ENCODE results near the gene CDH23. TPM values are rescaled to one million over a fixed set of nuclear protein-coding genes. Genes with fewer than 3 reads are reported as not detected.

The CDH23 gene
- total RNA-seq, 1 donor from 2014 or later = 0.29 TPM

DNA sequence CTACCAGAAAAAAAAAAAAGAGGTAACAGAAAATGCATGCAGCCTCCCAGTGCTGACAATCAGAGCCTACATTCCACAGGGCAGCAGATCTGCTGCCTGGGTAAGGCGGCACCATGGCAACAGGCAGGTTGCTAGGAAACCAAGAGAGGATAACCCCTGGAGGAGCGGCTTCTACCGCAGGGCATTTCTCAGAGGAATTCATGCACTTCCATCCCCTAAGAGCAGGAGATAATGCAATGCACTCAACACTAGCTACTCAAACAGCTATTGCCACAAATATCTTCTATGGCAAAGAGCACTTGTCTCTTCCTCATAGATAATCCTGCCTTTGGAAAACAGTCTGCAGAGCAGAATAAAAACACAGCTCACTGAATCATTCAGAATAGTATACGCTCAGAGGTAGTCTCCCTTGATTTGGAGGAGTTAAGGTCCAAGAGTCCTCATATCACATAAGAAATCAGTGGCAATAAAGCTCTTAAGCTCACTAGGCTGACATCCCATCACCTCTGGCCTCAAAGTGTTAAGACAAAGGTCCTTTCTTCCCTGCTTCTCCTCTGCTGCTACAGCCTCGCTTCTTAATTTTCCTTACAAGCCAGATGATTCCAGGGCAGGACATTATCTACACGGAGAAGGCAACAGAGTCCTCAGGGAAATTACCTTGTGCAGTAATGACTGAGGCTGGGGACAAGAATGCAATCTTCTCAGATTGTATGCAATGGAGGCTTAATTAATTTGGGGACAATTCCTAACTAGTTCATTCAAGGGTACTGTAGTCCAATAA, 443.6 kb downstream of the CDH23 start:
- no peak for DNase-seq

GRCh38 chr10:71840958-71841335, 444.2 kb downstream of the CDH23 start:
- no peak for TF ChIP-seq CTCF (IDR thresholded peaks at IDR 0.05)
- DNase-seq = no peak
- no peak overlapping the region for H3K27ac Mint-ChIP-seq
- intact Hi-C loops (cut with micrococcal nuclease) = no loop called here
- H3K9me3 Mint-ChIP-seq = no peaks in the 10 kb centered on the region
- POLR2A ChIA-PET = interaction anchor here (1.1 to 8.5 kb wide), 2 partner anchors 9 to 55 kb away, joined by 3 to 125 read pairs; partner anchors contain the start of gene PSAP
- H3K4me1 Mint-ChIP-seq = peaks cover 90% of the 10 kb centered on the region
- CTCF ChIA-PET = interaction anchor here (6.0 kb wide), 1 partner anchor 55 kb away, joined by 85 read pairs; no protein-coding TSS in a partner anchor
- ATAC-seq (ENCODE audit: low read depth) = no peak
- no peak overlapping the region for H3K4me3 Mint-ChIP-seq
- no peaks in the 10 kb centered on the region for H3K27me3 Mint-ChIP-seq
- peaks cover 13% of the 10 kb centered on the region for H3K36me3 Mint-ChIP-seq (ENCODE audit: low read depth)

More for the DNA sequence above, 443.6 kb downstream of the CDH23 start:
- TF ChIP-seq CTCF (IDR thresholded peaks at IDR 0.05) = no peak
- H3K9me3 Mint-ChIP-seq = no peaks in the 10 kb centered on the region
- no peak overlapping the region for H3K27ac Mint-ChIP-seq
- H3K36me3 Mint-ChIP-seq (ENCODE audit: low read depth) = peaks cover 13% of the 10 kb centered on the region
- intact Hi-C loops (cut with micrococcal nuclease) = no loop called here
- peaks cover 90% of the 10 kb centered on the region for H3K4me1 Mint-ChIP-seq
- no peak for ATAC-seq (ENCODE audit: low read depth)
- CTCF ChIA-PET = interaction anchor here (6.0 kb wide), 1 partner anchor 55 kb away, joined by 85 read pairs; no protein-coding TSS in a partner anchor
- no peak overlapping the region for H3K4me3 Mint-ChIP-seq
- H3K27me3 Mint-ChIP-seq = no peaks in the 10 kb centered on the region
- POLR2A ChIA-PET = interaction anchor here (0.6 to 8.5 kb wide), 7 partner anchors 9 to 535 kb away, joined by 3 to 125 read pairs (median 4); partner anchors contain the start of genes PSAP and VSIR

GRCh38 chr10:71842422-71842821, 445.7 kb downstream of the CDH23 start:
- peak; percentile 23 for ATAC-seq (ENCODE audit: low read depth)
- no peak for TF ChIP-seq CTCF (IDR thresholded peaks at IDR 0.05)
- Mint-ChIP-seq H3K27me3 (no peaks in the 10 kb centered on the region), H3K27ac (no peak overlapping the region), H3K4me1 (peaks cover 86% of the 10 kb centered on the region), H3K36me3 (ENCODE audit: low read depth) (peaks cover 11% of the 10 kb centered on the region), H3K9me3 (no peaks in the 10 kb centered on the region), H3K4me3 (no peak overlapping the region)
- DNase-seq = no peak
- ChIA-PET POLR2A (interaction anchor here (0.5 to 8.5 kb wide), 6 partner anchors 7 to 54 kb away, joined by 3 to 125 read pairs (median 4); partner anchors contain the start of gene PSAP), CTCF (interaction anchor here (1.2 to 2.3 kb wide), 3 partner anchors 36 to 148 kb away, joined by 3 to 9 read pairs (median 3); no protein-coding TSS in a partner anchor)
- intact Hi-C loops (cut with micrococcal nuclease) = no loop called here

DNA sequence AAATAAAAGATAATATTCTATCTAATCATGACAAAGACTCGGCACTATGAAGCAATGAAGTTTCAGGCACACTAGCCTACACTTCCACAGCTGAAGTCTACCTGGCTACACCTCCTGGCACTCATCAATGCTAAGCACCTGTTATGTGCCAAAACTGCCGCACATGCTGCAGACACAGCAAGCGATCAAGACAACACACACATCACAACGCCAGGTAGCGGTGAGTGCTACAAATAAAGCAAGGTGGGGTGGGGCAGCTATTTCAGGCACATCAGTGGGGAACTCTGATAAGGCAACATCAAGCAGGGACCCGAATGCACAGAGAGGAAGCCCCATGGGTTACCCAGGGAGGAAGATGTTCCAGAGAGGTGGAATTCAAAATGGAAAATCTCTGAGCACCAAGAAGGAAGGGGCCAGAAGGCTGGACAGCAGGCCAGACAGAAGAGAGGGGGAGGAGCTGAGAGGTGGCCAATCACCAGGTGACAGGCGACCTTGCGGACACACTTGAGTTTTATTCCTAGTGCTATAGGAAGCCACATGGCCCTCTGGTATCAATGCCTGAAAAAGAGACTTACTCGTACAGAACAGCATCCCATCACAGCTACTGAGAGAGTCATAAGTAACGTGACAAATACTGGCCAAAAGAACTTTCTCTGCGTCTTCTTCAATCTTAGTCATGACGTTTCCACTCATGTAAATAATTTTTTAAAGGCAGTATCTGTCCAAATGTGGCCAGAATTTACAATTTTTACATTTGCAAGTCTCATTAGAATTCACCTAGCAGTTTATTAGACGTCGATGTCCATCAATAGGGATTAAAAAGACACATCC, 446.4 kb downstream of the CDH23 start:
- intact Hi-C loops (cut with micrococcal nuclease) = no loop called here
- Mint-ChIP-seq H3K9me3 (no peaks in the 10 kb centered on the region), H3K27ac (no peak overlapping the region), H3K4me3 (no peak overlapping the region), H3K27me3 (no peaks in the 10 kb centered on the region), H3K4me1 (peaks cover 86% of the 10 kb centered on the region), H3K36me3 (ENCODE audit: low read depth) (peaks cover 8% of the 10 kb centered on the region)
- DNase-seq = no peak
- ATAC-seq (ENCODE audit: low read depth) = no peak
- ChIA-PET CTCF (interaction anchor here (1.2 to 2.3 kb wide), 3 partner anchors 35 to 148 kb away, joined by 3 to 9 read pairs (median 3); no protein-coding TSS in a partner anchor), POLR2A (interaction anchor here (1.1 to 8.5 kb wide), 3 partner anchors 7 to 53 kb away, joined by 3 to 125 read pairs (median 4); partner anchors contain the start of gene PSAP)
- TF ChIP-seq CTCF (IDR thresholded peaks at IDR 0.05) = no peak

Data from activated B cell treated with CpG ODN at 0.5 μM for 24 hours (primary cell).